Pancreas (tissue), 10 donors: ENCODE measurements around the gene TUBB8. TPM values are rescaled to one million over a fixed set of nuclear protein-coding genes. Genes with fewer than 3 reads are reported as not detected.

Experiments
- ATAC-seq, 4 donors: fragments of 200-7000 bp; cut with Tn5 transposase; one replicate each; pipeline versions ENCODE4 v1.8.0 to v1.9.1; 2020; ENCODE audit warnings: mild to moderate bottlenecking in 4 of 4, moderate library complexity in 4 of 4
- DNase-seq, 6 donors: peaks; one replicate each; pipeline ENCODE4 v3.0.0-alpha.2; 2020
- FAIRE-seq: peaks from 2 replicates; lab custom pipeline; 2012; peaks lifted over from hg19 to GRCh38; lab: Jason Lieb, UNC
- H3K27ac ChIP-seq, 4 donors: fragments of 200-600 bp; sonication (generic); 1 replicate in 3 of 4; 2 replicates in 1 of 4; pipeline versions ENCODE4 v1.5.0 to v1.8.0; 2020
- H3K27me3 ChIP-seq, 4 donors: fragments of 200-600 bp; one replicate each; pipeline ENCODE4 v1.8.0; 2021
- H3K36me3 ChIP-seq, 3 donors: fragments of 200-600 bp; sonication (generic) in 1 of 3; one replicate each; pipeline versions ENCODE4 v1.5.0 to v1.8.0; 2020 to 2021
- H3K4me1 ChIP-seq, 3 donors: fragments of 200-600 bp; one replicate each; pipeline ENCODE4 v1.8.0; 2021
- H3K4me3 ChIP-seq, 4 donors: fragments of 200-600 bp; sonication (generic) in 2 of 4; one replicate each; pipeline versions ENCODE4 v1.5.0 to v1.8.0; 2020 to 2021
- H3K9me3 ChIP-seq, 4 donors: fragments of 200-600 bp; one replicate each; pipeline ENCODE4 v1.8.0; 2021
- CTCF ChIP-seq, 4 donors: fragments of 200-600 bp; sonication (generic) in 3 of 4; IDR thresholded peaks; one replicate each; pipeline versions ENCODE4 v1.5.0 to v1.8.0; 2021; ENCODE audit warnings: antibody characterized with exemption in 4 of 4
- WGBS, 2 donors: extraction: QIAGEN DNeasy Blood & Tissue Kit; methylation state at CpG; one replicate each; pipeline ENCODE4 v1.1.7; 2013; 5-methylcytosine and 5-hydroxymethylcytosine counted together
- intact Hi-C, 3 donors: fragments of 100-400 bp; cut with DNase I; formaldehyde crosslinking; loops; one replicate each; pipeline versions ENCODE4 v1.11.1 to v1.14.2; 2022
- polyA plus RNA-seq, 2 donors: library from polyadenylated mRNA; stranded (reverse); fragments of 200-250 nt; gene quantifications; one replicate each; pipeline ENCODE4 v1.2.3, GENCODE V29; 2013
- total RNA-seq, 6 donors: library from RNA; stranded (reverse); fragmentation: NEBNext Ultra II Directional in 4 of 6; extraction: Animal tissue kit (Norgen Biotek cat#: 25700) in 4 of 6; gene quantifications; one replicate each; pipeline versions ENCODE4 v1.2.1 to v1.2.4, GENCODE V29; 2021 to 2023
- donor health status: healthy with polysubstance abuse.
- donor health status: DM: no; HTN: no; CAD: no; lungs with moderate emphysema.
- donor health status: DM: no; HTN: no; CAD: no.
- donor health status: control.
- donor health status: control.
- donor health status: Bipolar disorder and iron deficiency.
- donor health status: DM: yes; HTN: yes; CAD: no.
- donor health status: DM: no; HTN: no; CAD: no.
- donor health status: DM: no; HTN: no; CAD: no.
- donor health status: DM: yes; HTN: yes; CAD: no.

Gene TUBB8
- total and polyA plus RNA-seq, 8 donors, result 0.09 to 0.46 (median 0.16) TPM; not detected in 5

GRCh38 chr10:92153-92552, 43.1 kb upstream of the TUBB8 start:
- TF ChIP-seq CTCF (IDR thresholded peaks at IDR 0.05), result no peak
- intact Hi-C loops, result no loop called here
- H3K4me1 ChIP-seq, result peaks cover 11 to 24% (median 17%) of the 10 kb centered on the region in 3 donors
- no peak overlapping the region for H3K4me3 ChIP-seq
- no peaks in the 10 kb centered on the region for H3K9me3 ChIP-seq
- H3K27me3 ChIP-seq, result no peaks in the 10 kb centered on the region
- FAIRE-seq (no peak), DNase-seq (peak in 2 of 6 donors; percentile 52 to 71), ATAC-seq (peak; percentile 11 to 72 (median 60))
- H3K27ac ChIP-seq, result peak overlapping the region; percentile 53 to 75 (median 61)
- H3K36me3 ChIP-seq, result no peaks in the 10 kb centered on the region
- WGBS, 2 donors, result 11 to 12% methylated on average over 4 of the region's 4 CpGs

GRCh38 chr10:91313-91712, 42.2 kb upstream of the TUBB8 start:
- FAIRE-seq (no peak), DNase-seq (no peak), ATAC-seq (no peak)
- H3K27ac ChIP-seq, result peak overlapping the region in 2 of 4 donors; percentile 53 to 67
- TF ChIP-seq CTCF (IDR thresholded peaks at IDR 0.05), result no peak
- H3K36me3 ChIP-seq, result no peaks in the 10 kb centered on the region
- no peaks in the 10 kb centered on the region for H3K27me3 ChIP-seq
- no peaks in the 10 kb centered on the region for H3K9me3 ChIP-seq
- H3K4me1 ChIP-seq, result peaks cover 11 to 24% (median 17%) of the 10 kb centered on the region in 3 donors
- intact Hi-C loops, result no loop called here
- no peak overlapping the region for H3K4me3 ChIP-seq
- WGBS, 2 donors, result 82% methylated on average over 8 of the region's 8 CpGs

GRCh38 chr10:90161-90560, 41.1 kb upstream of the TUBB8 start:
- Histone ChIP-seq H3K9me3 (no peaks in the 10 kb centered on the region), H3K4me3 (no peak overlapping the region), H3K4me1 (peaks cover 11 to 24% (median 17%) of the 10 kb centered on the region in 3 donors), H3K27me3 (no peaks in the 10 kb centered on the region), H3K27ac (no peak overlapping the region), H3K36me3 (no peaks in the 10 kb centered on the region)
- DNase-seq, result no peak
- ATAC-seq, result no peak
- FAIRE-seq, result no peak
- WGBS, 2 donors, result 33 to 35% methylated on average over 1 of the region's 1 CpG
- no peak for TF ChIP-seq CTCF (IDR thresholded peaks at IDR 0.05)
- intact Hi-C loops, result no loop called here

GRCh38 chr10:89248-89647, 40.2 kb upstream of the TUBB8 start:
- H3K36me3 ChIP-seq, result no peaks in the 10 kb centered on the region
- H3K4me3 ChIP-seq, result no peak overlapping the region
- no peak for TF ChIP-seq CTCF (IDR thresholded peaks at IDR 0.05)
- intact Hi-C loops, result no loop called here
- H3K9me3 ChIP-seq, result no peaks in the 10 kb centered on the region
- H3K4me1 ChIP-seq, result peaks cover 11 to 24% (median 17%) of the 10 kb centered on the region in 3 donors
- FAIRE-seq (no peak), ATAC-seq (no peak), DNase-seq (no peak)
- WGBS, 2 donors, result 54 to 76% methylated on average over 2 of the region's 2 CpGs
- no peaks in the 10 kb centered on the region for H3K27me3 ChIP-seq
- H3K27ac ChIP-seq, result no peak overlapping the region

GRCh38 chr10:88253-88652, 39.2 kb upstream of the TUBB8 start:
- peaks cover 9 to 22% (median 14%) of the 10 kb centered on the region in 3 donors for H3K4me1 ChIP-seq
- ATAC-seq, result peak; percentile 17 to 65 (median 62)
- H3K4me3 ChIP-seq, result no peak overlapping the region
- H3K36me3 ChIP-seq, result no peaks in the 10 kb centered on the region
- H3K9me3 ChIP-seq, result no peaks in the 10 kb centered on the region
- DNase-seq, result peak in 3 of 6 donors; percentile 41 to 59 (median 53)
- no peak for FAIRE-seq
- no peak overlapping the region for H3K27ac ChIP-seq
- TF ChIP-seq CTCF (IDR thresholded peaks at IDR 0.05), result no peak
- H3K27me3 ChIP-seq, result no peaks in the 10 kb centered on the region
- intact Hi-C loops, result no loop called here
- WGBS, 2 donors, result 34 to 42% methylated on average over 4 of the region's 4 CpGs
